GM12874 (cell line): ENCODE data around the gene BTBD16.

Source experiments
- TF ChIP-seq, protein P1 (sequence below): IDR thresholded peaks from 2 replicates; pipeline ENCODE4 v1.5.1; 2011; ENCODE audit warnings: low read depth, mild to moderate bottlenecking, control low read depth, low read length, moderate library complexity; ENCODE audit not compliant: insufficient read depth

Gene BTBD16

DNA sequence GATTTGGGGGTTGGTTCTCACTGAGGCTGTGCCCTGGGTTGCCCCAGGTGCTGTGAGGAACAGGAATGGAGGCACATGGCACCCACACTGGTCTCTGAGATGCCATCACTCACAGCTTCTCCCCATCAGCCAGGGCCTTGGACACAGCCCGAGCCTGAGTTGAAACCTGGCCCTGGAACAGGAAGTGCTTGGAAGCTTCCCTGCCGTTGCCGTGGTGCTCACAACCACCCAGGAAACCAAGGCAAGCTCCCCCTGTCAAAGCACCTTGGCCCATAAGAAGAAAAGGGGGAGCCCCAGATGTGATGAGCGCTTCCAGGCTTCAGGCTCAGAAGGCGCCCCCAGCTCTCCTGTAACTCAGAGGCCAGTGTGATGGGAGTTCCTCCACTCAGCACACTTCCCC, at the start of gene BTBD16:
Gene BTBD16 (plus strand): TSS at position 221 of the 400 bp plus-strand sequence. CDS start 3,786 bp downstream, outside the sequence.
- TF ChIP-seq, protein P1, sequence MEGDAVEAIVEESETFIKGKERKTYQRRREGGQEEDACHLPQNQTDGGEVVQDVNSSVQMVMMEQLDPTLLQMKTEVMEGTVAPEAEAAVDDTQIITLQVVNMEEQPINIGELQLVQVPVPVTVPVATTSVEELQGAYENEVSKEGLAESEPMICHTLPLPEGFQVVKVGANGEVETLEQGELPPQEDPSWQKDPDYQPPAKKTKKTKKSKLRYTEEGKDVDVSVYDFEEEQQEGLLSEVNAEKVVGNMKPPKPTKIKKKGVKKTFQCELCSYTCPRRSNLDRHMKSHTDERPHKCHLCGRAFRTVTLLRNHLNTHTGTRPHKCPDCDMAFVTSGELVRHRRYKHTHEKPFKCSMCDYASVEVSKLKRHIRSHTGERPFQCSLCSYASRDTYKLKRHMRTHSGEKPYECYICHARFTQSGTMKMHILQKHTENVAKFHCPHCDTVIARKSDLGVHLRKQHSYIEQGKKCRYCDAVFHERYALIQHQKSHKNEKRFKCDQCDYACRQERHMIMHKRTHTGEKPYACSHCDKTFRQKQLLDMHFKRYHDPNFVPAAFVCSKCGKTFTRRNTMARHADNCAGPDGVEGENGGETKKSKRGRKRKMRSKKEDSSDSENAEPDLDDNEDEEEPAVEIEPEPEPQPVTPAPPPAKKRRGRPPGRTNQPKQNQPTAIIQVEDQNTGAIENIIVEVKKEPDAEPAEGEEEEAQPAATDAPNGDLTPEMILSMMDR: no peak

DNA sequence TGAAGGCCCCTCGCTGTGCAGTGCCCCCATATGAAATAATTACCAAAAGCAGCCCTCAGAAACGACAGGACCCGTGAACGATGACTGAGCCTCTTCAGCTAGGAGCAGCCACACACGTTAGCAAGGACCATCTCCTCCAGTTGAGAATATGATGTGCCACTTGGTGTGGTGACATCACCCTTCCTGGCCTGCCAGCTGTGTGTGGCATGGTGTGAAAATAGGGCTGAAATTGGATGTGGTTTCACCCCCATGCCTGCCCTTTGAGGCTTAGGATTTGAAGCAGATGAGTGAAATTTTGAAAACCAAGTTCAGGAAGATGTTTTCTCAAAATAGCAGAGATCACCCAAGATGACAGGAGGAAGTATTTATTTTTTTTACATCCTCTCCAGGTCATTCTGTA, 49.1 kb upstream of the BTBD16 start:
- TF ChIP-seq, protein P1: no peak

DNA sequence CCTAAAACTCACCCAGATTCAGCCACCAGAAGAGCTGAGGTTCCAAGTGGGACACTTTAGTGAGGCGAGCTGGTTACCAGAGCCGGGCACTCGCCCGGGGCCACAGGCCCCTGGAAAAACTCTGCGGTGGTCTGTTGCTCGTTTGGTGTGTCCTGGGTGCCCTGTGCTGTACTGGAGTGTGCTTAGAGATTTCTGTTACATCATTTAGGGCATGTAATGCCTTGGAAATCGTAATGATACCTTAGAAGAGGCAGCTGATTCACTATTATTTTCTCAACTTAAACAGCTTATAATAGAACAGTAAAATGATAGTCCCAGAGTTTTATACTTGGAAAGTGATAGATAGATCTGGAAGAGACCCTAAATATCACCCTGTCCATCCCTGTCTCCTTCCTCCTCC, 48.5 kb upstream of the BTBD16 start:
- TF ChIP-seq, protein P1: no peak

DNA sequence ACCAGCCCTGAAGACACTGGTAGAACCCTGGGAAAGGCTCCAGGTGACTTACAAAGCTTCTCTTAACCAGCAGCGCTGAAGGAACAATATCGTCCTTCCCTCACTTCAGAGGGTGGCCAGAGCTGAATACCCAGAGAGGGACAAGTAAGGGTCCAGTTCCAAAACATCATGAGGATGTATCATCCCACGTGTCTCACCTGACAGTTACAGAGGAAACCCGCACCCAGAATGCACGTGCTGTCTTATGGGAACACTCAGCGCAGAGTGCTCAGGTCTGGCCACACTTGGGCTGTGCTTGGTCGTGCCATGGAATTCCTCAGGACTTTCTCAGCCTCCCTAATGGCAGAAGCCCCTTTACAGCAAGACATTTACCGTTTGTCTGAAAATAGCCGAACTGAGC, 46.9 kb upstream of the BTBD16 start:
- TF ChIP-seq, protein P1: no peak

DNA sequence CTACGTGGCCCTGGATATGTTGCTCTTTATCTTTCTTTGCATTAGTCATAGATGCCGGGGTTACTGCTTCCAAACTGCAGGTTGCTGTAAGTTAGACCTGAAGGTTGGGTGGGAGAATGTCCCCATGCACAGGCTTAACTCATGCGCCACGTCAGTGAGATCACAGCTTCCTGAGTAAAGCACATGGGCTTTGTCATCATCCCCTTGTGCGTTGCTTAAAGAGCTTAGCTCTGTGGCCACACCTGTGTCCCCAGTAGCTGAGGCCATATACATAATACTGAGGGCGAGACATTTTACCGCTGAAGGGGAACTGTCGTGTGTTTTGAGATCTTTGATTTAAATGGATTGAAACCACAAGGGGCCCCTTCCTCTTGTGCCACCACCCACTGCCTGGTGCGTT, 45.8 kb upstream of the BTBD16 start:
- TF ChIP-seq, protein P1: no peak

DNA sequence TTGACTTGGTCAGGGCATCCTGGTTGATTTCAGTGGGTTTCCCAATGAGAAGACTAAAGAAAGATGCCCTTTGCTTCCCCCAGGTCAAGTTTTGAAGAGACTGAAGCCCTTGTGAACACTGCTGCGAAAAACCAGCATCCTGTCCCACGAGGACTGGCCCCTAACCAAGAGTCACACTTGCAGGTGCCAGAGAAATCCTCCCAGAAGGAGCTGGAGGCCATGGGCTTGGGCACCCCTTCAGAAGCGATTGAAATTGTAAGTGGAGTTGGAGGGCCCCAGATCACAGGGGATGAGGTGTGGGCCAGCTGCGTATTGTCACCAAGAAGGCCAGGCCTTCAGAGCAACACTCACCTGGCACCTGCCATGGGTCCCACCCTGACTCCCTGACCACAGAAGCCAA, 43.3 kb upstream of the BTBD16 start:
- TF ChIP-seq, protein P1: no peak

DNA sequence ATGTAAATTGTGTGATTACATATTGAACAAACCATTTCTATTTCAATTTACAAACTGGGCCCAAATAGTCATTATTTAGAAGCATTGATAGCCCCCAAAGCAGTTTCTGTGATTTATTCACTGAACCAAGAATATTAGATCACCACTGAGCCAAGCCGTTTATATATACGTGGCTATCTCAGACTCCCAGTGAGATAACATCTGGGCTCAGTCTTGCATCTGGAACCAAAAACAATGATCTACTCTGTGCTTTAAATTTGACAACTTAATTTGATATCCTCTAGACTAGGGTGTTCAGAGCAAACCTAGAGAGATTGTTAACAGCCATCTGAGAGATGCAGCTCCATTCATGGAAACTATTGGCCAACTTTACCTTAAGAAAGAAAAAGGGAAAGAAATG, 41.4 kb upstream of the BTBD16 start:
- TF ChIP-seq, protein P1: no peak

DNA sequence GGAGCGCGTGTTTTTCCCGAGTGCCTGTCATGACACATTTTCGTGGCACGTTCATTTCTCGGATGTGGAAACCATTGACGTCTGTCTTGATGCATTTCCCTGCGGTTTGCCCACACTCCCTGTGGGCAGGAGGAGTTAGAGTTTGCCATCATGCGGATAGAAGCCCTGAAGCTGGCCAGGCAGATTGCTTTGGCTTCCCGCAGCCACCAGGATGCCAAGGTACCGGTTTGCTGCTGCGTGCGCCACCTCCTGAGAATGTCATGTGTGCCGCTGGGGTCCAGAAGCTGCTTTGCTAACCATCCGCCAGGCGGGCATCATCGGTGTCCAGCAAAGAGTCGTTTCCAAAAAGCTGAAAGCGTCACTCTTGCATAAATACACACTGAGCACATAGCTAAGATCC, 40.9 kb upstream of the BTBD16 start:
- TF ChIP-seq, protein P1: no peak
